IMR-90 (cell line): ENCODE results near the gene CCDC27. TPM values are rescaled to one million over a fixed set of nuclear protein-coding genes. Genes with fewer than 3 reads are reported as not detected.

ENCODE experiments used
- ATAC-seq: fragments of 200-7000 bp; cut with Tn5 transposase; 2 replicates; pipeline ENCODE4 v1.9.1; 2020; ENCODE audit warnings: low read depth, mild to moderate bottlenecking, moderate library complexity
- BruUV-seq: library from RNA; stranded (reverse); fragments of 400-500 nt; replicated peaks from 2 replicates; lab custom pipeline; 2021; lab: Mats Ljungman, UMichigan
- CTCF ChIA-PET: fragments of 300-600 bp; formaldehyde crosslinking; extraction: SDS; loops from one replicate; lab custom pipeline; 2021; ENCODE audit warnings: antibody characterized with exemption; lab: Yijun Ruan, JAX
- POLR2A ChIA-PET: fragments of 300-600 bp; sonication (Branson Sonifier 250); formaldehyde crosslinking; loops from one replicate; lab custom pipeline; 2022; ENCODE audit warnings: antibody characterized with exemption; ENCODE audit not compliant: unreplicated experiment; lab: Charles Lee
- DNase-seq: peaks from one replicate; pipeline ENCODE4 v3.0.0; 2013
- H2AFZ ChIP-seq: replicated peaks from 2 replicates; pipeline ENCODE3; 2013; ENCODE audit warnings: low read length, mild to moderate bottlenecking; ENCODE audit not compliant: poor library complexity
- H2AK5ac ChIP-seq: 2 replicates; pipeline ENCODE4 v1.6.1; 2013; ENCODE audit warnings: low read depth, low read length, inconsistent platforms
- H2AK9ac ChIP-seq: replicated peaks from 2 replicates; pipeline ENCODE3; 2013; ENCODE audit warnings: mild to moderate bottlenecking, low read depth, low read length, moderate library complexity; ENCODE audit not compliant: poor library complexity
- H2BK120ac ChIP-seq: 2 replicates; pipeline ENCODE4 v1.6.1; 2013; ENCODE audit warnings: low read depth, low read length, inconsistent platforms
- H2BK15ac ChIP-seq: 3 replicates; pipeline ENCODE4 v1.6.1; 2013; ENCODE audit warnings: low read depth, low read length, inconsistent platforms
- H2BK20ac ChIP-seq: 2 replicates; pipeline ENCODE4 v1.6.1; 2013; ENCODE audit warnings: low read depth, mild to moderate bottlenecking, inconsistent platforms, low read length, moderate library complexity
- H2BK5ac ChIP-seq: 2 replicates; pipeline ENCODE4 v1.6.1; 2013; ENCODE audit warnings: mild to moderate bottlenecking, low read depth, low read length, inconsistent platforms; ENCODE audit not compliant: poor library complexity, severe bottlenecking
- H3K14ac ChIP-seq: replicated peaks from 2 replicates; pipeline ENCODE4 v1.6.1; 2013; ENCODE audit warnings: low read depth, low read length, inconsistent platforms
- H3K18ac ChIP-seq: 2 replicates; pipeline ENCODE4 v1.6.1; 2013; ENCODE audit warnings: low read depth, low read length, control low read depth
- H3K23ac ChIP-seq: 2 replicates; pipeline ENCODE4 v1.6.1; 2013; ENCODE audit warnings: low read depth, low read length, inconsistent platforms
- H3K27ac ChIP-seq: 2 replicates; pipeline ENCODE4 v1.5.1; 2013; ENCODE audit warnings: mild to moderate bottlenecking, control low read depth, low read length; ENCODE audit not compliant: insufficient read depth
- H3K27me3 ChIP-seq: 2 replicates; pipeline ENCODE4 v1.6.1; 2013; ENCODE audit warnings: low read length; ENCODE audit not compliant: control insufficient read depth, insufficient read depth
- H3K36me3 ChIP-seq: 2 replicates; pipeline ENCODE4 v1.6.1; 2013; ENCODE audit warnings: low read length, mixed read lengths; ENCODE audit not compliant: control insufficient read depth, insufficient read depth
- H3K4ac ChIP-seq: 2 replicates; pipeline ENCODE4 v1.6.1; 2013; ENCODE audit warnings: low read depth, low read length, inconsistent platforms
- H3K4me1 ChIP-seq: 2 replicates; pipeline ENCODE4 v1.6.1; 2013; ENCODE audit warnings: low read length, mixed read lengths; ENCODE audit not compliant: control insufficient read depth, insufficient read depth
- H3K4me2 ChIP-seq: 2 replicates; pipeline ENCODE4 v1.6.1; 2013; ENCODE audit warnings: low read depth, mild to moderate bottlenecking, control low read depth, low read length, moderate library complexity
- H3K4me3 ChIP-seq: 2 replicates; pipeline ENCODE4 v1.5.1; 2013; ENCODE audit warnings: low read depth, mild to moderate bottlenecking, control low read depth, low read length, moderate library complexity; ENCODE audit not compliant: insufficient read depth
- H3K56ac ChIP-seq: 2 replicates; pipeline ENCODE4 v1.6.1; 2013; ENCODE audit warnings: low read length, inconsistent platforms; ENCODE audit not compliant: insufficient read depth; ENCODE audit errors: extremely low read depth
- H3K79me1 ChIP-seq, 2 experiments: 2 replicates each; pipeline ENCODE4 v1.6.1; 2013; ENCODE audit warnings: low read length in 2 of 2, inconsistent platforms in 1 of 2, low read depth in 1 of 2
- H3K9ac ChIP-seq: 2 replicates; pipeline ENCODE4 v1.6.1; 2013; ENCODE audit warnings: low read depth, low read length, control low read depth
- H3K9me1 ChIP-seq: 2 replicates; pipeline ENCODE4 v1.6.1; 2013; ENCODE audit warnings: low read length, inconsistent platforms; ENCODE audit not compliant: insufficient read depth
- H3K9me3 ChIP-seq: 2 replicates; pipeline ENCODE4 v1.6.1; 2013; ENCODE audit warnings: low read length; ENCODE audit not compliant: control insufficient read depth, insufficient read depth
- H4K20me1 ChIP-seq: 2 replicates; pipeline ENCODE4 v1.6.1; 2013; ENCODE audit warnings: low read length, inconsistent platforms; ENCODE audit not compliant: insufficient read depth
- H4K5ac ChIP-seq: 2 replicates; pipeline ENCODE4 v1.6.1; 2013; ENCODE audit warnings: mild to moderate bottlenecking, low read depth, low read length, control low read depth
- H4K8ac ChIP-seq, 2 experiments: 2 replicates each; pipeline ENCODE4 v1.6.1; 2013; ENCODE audit warnings: low read depth in 2 of 2, low read length in 2 of 2, control low read depth in 1 of 2, inconsistent platforms in 1 of 2
- H4K91ac ChIP-seq: 2 replicates; pipeline ENCODE4 v1.6.1; 2013; ENCODE audit warnings: low read depth, low read length, inconsistent platforms; ENCODE audit not compliant: insufficient read depth
- ELK1 ChIP-seq: fragments of 150-350 bp; IDR thresholded peaks from 2 replicates; pipeline ENCODE4 v1.6.1; 2016; ENCODE audit warnings: low read depth, mild to moderate bottlenecking, low read length, moderate library complexity, borderline replicate concordance
- WGBS, 2 experiments: methylation state at CpG; one replicate each; pipeline versions ENCODE4 v1.1.5 to v1.1.7; 2013; ENCODE audit warnings: missing lambda C conversion rate in 2 of 2; ENCODE audit not compliant: insufficient read length in 1 of 2; ENCODE audit errors: extremely low coverage in 2 of 2; 5-methylcytosine and 5-hydroxymethylcytosine counted together
- dilution Hi-C: fragments of 300-500 bp; cut with HindIII; formaldehyde crosslinking; loops from one replicate; pipeline ENCODE4 v1.14.3; 2018; ENCODE audit warnings: low sequenced_read_pairs; ENCODE audit not compliant: unreplicated experiment
- in situ Hi-C: fragments of 300-500 bp; cut with MboI; formaldehyde crosslinking; loops from 3 replicates; pipeline ENCODE4 v1.14.3; 2019; ENCODE audit warnings: low sequenced_read_pairs, inconsistent platforms, mixed read lengths
- intact Hi-C: fragments of 100-400 bp; cut with micrococcal nuclease; formaldehyde crosslinking; loops from 2 replicates; pipeline ENCODE4 v1.10.0; 2022
- polyA plus RNA-seq, 3 experiments: library from polyadenylated mRNA; depleted of rRNA; stranded (reverse); fragments of >200 nt; gene quantifications; 2 replicates each; pipeline ENCODE4 v1.2.3, GENCODE V29; 2012; ENCODE audit warnings: low replicate concordance in 1 of 3
- total RNA-seq: library from RNA; depleted of rRNA; stranded (reverse); fragments of >200 nt; gene quantifications from 2 replicates; pipeline ENCODE4 v1.2.3, GENCODE V29; 2012
- TF ChIP-seq, protein P1 (sequence below): fragments of 150-350 bp; IDR thresholded peaks from 2 replicates; pipeline ENCODE4 v1.6.1; 2017; ENCODE audit warnings: mild to moderate bottlenecking, antibody characterized with exemption, low read length, low read depth

CCDC27 gene
- total and polyA plus RNA-seq, 2 of the 4 experiments (the other 2 are of a cell fraction) = not detected

GRCh38 chr1:3787349-3787715 is 35.1 kb downstream of the CCDC27 start:
- H3K36me3 ChIP-seq = peaks cover 56% of the 10 kb centered on the region
- intact Hi-C loops (no loop called here), dilution Hi-C loops (no loop called here), in situ Hi-C loops (no loop called here)
- H3K9ac ChIP-seq = no peak overlapping the region
- no peak overlapping the region for H2AK5ac ChIP-seq
- H4K20me1 ChIP-seq = peaks cover 43% of the 10 kb centered on the region
- H3K18ac ChIP-seq = no peak overlapping the region
- no peaks in the 10 kb centered on the region for H3K4me1 ChIP-seq
- peaks cover 11 to 36% of the 10 kb centered on the region in 2 experiments for H3K79me1 ChIP-seq
- WGBS, 2 experiments = no CpG with 5 or more reads among the region's 10 CpGs
- H3K4me2 ChIP-seq = no peak overlapping the region
- ChIA-PET POLR2A (no interaction called here), CTCF (no interaction called here)
- H2BK20ac ChIP-seq = no peak overlapping the region
- no peaks in the 10 kb centered on the region for H3K27me3 ChIP-seq
- H2BK5ac ChIP-seq = no peak overlapping the region
- DNase-seq (no peak), ATAC-seq (no peak)
- H4K5ac ChIP-seq = no peak overlapping the region
- H2BK15ac ChIP-seq = no peak overlapping the region
- TF ChIP-seq, protein P1, sequence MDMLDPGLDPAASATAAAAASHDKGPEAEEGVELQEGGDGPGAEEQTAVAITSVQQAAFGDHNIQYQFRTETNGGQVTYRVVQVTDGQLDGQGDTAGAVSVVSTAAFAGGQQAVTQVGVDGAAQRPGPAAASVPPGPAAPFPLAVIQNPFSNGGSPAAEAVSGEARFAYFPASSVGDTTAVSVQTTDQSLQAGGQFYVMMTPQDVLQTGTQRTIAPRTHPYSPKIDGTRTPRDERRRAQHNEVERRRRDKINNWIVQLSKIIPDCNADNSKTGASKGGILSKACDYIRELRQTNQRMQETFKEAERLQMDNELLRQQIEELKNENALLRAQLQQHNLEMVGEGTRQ = no peak
- no peak for TF ChIP-seq ELK1
- H2AK9ac ChIP-seq = no peak overlapping the region
- BruUV-seq = no TSS peak
- H3K14ac ChIP-seq = no peak overlapping the region
- no peaks in the 10 kb centered on the region for H3K9me1 ChIP-seq
- H3K23ac ChIP-seq = no peak overlapping the region
- no peak overlapping the region for H2BK120ac ChIP-seq
- H3K27ac ChIP-seq = no peak overlapping the region
- no peaks in the 10 kb centered on the region for H3K9me3 ChIP-seq
- H3K4ac ChIP-seq = no peak overlapping the region
- H4K8ac ChIP-seq = no peak overlapping the region
- no peak overlapping the region for H2AFZ ChIP-seq
- no peak overlapping the region for H4K91ac ChIP-seq
- H3K4me3 ChIP-seq = no peak overlapping the region
- no peak overlapping the region for H3K56ac ChIP-seq
